Stimulated activated CD8-positive, alpha-beta memory T cell treated with anti-CD3 and anti-CD28 coated beads, Interleukin-7, amount 100 ng/mL, for 24 hours (primary cell): ENCODE results near the gene LRRK1.

Source experiments
- DNase-seq: peaks from one replicate; pipeline ENCODE4 v3.0.0-alpha.2; 2020; ENCODE audit warnings: low read depth

The LRRK1 gene

DNA sequence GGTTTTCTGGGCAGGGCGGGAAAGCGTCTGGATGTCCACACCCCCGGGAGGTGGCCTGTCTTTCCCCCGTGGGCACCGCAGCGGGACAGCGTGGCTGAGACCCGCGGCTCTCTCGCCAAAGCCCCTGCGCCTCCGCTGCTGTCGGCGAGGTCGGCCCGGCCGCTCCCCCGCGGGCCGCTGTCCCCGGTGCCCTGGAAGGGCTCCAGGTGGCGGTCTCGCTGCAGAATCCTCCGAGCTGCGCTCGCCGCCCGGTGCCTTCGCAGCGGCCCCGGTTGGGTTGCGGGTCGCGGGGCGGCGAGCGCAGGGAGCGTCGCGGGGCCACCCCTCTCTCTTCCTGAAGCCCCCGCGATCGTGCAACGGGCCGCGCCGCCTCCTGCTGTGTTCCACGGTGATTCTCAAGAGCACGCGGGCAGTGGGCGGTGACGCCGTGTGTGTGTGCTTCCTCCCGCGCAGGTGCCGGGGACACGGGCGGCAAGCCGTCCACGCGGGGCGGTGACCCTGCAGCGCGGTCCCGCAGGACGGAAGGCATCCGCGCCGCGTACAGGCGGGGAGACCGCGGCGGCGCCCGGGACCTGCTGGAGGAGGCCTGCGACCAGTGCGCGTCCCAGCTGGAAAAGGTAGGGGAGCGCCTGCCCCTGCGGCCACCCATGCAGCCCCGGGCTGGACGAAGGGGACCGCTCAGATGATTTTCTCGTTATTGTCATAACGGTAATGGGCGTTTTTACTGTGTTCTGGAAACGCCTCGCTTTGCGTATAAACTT is 54.4 kb downstream of the LRRK1 start:
- no peak for DNase-seq

DNA sequence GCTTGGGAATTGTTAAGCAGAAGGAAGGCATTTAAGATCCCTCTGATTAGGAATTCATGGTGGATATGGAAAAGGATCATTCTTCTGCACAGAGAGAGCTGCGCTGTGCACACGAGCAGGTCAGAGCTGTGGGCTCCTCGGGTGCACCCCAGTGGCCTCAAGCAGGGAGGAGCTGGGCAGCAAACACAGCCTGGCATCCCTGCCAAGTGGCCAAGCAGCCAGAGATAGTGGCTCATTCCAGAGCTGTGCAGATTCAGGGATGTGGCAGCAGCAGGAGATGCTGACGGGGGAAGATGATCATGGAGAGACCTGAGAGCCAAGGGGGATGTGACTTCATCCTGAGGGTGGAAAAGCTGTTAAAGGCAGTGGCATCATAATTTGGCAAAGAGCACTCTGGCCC is 55.9 kb downstream of the LRRK1 start:
- DNase-seq = no peak

GRCh38 chr15:100980410-100981046 is 61.4 kb downstream of the LRRK1 start:
- no peak for DNase-seq

DNA sequence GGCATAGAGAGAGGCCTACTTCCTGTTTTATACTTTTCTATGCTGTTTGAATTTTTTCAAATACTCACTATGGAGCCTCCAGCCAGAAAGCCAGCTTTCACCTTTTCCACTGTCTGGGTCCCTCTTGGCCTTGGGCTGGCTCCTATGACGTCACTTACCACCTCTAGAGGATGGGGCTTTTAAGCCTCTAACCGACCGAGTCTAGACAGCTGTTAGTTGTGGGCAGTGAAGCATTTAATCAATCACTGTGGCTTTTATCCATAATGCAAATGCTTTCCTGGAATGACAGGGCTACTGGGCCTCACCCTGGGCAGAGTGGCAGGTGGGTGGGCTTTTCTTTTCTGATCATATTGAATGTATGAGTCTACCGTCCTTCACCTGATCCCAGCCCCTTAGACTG is 61.9 kb downstream of the LRRK1 start:
- DNase-seq = no peak

GRCh38 chr15:100983221-100983620 is 64.1 kb downstream of the LRRK1 start:
- no peak for DNase-seq

- DNase-seq = no peak
Measured at GRCh38 chr15:100985401-100985800, 66.2 kb downstream of the LRRK1 start.

DNA sequence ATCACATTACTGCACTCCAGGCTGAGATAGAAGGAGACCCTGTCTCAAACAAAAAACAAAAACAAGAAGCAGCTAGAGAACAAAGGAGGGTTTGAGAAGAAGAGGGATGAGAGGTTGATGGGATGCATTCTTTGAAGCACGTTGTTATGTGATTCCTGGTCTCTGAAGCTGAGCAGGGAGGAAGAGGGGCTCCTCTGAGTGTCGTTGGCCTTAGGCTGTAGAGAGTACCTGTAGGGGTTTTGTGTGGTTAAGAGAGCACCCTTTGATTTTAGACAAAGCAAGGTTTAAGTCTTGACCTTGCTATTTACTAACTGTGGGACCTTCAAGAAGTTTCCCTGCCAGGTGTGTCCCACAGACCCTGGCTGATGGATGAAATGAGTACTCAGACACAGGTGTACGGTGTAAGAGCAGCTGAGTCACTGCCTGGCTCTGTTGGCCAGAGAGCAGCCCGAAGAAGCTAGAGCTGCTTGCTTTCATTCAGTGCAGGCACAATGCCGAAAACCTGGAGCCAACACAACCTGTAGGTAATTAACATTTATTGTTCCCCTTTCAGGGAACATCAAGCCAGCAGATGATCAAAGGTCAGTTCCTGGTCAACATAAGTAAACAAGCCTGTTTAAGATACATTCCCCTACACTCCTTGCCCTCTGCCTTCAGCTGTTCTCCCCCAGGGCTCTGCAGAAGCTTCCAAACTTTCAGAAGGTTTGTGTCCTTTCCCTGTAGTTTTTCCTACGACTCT is 67.2 kb downstream of the LRRK1 start:
- no peak for DNase-seq

DNA sequence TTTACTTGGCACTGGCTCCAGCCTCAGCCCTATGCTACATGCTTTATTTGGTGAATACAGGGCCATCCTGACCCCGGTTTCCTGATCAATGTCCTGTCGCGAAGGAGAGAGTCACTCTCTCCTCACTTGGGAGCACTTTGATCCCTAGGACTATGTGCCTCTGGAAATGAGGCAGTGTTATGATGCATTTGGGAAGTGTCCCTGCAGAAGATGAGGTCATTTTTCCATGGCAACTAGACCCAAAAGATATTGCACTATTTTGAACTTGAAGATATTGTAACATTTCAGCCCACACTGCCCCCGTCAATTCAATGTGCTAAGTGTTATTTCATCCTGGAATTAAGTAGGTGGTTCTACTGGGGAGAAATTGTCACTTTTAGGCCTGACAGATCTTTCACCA is 68.0 kb downstream of the LRRK1 start:
- no peak for DNase-seq

GRCh38 chr15:100988297-100988696 is 69.1 kb downstream of the LRRK1 start:
- no peak for DNase-seq

DNA sequence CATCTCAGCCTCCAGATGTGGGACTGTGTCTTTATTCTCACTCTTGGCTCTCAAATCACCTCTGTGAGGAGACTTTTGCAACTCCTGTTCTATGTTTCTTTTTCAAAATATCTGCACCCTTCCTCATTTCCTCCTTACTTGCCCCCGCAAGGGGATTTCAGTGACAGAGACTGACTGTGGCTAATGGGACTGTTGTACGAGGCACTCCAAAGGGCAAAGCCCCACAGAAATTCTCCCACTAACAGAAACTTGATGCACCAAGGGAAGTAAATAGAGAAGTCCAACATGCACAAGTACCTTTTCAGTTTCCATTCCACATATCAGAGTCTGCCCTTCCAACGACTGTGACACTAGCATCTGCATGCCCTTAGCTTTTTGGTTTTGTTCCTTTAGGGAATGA is 69.7 kb downstream of the LRRK1 start:
- DNase-seq = no peak

GRCh38 chr15:100994597-100995446 is 75.7 kb downstream of the LRRK1 start:
- no peak for DNase-seq

DNA sequence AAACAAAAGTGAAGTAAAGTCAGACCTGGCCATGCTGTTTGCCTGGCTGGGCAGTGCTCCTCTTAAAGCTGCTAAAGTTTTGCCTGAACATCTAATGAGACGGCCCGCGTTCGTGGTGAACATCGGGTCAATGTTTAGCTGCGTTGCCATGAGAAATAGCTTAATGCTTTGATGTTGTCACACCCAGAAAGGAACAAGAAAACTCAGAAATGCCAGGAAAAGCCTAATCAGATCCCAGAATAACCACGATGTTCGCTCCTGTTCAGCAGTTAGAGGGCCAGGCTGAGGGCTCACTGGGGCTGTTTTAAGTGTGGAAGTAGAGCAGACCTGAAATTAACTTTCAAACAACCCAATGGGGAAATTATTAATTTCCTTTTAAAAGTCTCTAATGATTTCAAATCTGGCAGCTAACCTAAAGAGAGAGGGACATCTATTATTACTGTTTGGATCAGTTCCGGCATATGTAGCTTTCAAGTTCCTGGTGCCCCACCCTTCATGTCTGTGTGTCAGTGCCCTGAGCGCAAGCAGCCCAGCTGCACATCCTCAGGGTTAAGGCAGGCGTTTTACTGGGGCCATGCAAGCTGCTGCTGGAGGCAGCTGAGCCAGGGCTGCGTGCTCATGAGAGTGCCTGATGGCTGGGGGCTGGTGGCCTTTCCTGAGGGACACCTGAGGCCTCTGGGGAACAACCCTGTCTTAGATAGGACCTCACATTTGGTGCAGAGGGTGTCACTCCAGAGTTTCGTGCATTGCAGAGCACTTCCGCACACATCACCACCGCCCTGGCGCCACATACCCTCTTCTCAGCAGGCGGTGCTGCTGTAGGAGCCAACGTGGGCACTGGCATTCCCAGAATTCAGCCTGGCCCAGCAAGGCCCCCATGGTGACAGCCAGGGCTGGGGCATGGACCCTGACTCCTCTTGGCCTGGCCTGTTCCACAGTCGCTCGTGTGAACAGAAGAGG is 76.6 kb downstream of the LRRK1 start:
- no peak for DNase-seq

DNA sequence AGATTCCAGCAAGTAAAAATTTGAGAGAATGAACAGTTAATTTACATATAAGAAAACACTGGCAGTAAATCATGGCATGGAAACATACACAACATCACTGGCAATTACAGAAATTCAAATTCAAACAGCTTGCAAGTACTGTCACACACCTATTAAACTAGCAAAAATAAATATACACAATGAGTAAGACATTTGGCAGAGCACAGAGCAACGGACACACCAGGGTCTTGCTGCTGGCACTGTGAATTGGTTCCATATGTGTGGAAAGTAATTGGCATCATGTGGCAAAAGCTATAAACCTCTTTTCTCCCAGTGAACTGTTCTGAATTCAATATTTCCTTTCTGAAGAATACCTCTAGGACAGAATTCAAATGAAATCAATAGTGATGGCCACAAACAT is 78.3 kb downstream of the LRRK1 start:
- no peak for DNase-seq

GRCh38 chr15:100998630-100999029 is 79.5 kb downstream of the LRRK1 start:
- DNase-seq = no peak

DNA sequence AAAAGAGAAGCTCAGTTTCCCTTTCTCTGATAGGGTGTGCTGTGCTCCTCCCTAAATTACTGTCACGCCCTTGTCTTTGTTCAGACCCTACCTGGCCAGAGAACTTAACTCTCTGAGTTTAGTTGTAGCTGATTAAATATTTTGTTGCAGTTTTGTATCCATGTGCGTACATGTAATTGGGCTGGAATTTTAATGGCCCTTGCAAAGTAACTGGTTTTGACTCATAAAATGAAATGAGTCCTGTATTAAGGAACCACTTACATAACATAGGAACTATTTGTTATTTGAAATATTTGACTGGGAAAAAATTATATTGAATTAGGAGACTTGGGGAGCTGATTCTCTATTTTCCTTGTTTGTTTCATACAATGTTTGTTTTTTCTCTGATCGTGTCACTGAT is 80.2 kb downstream of the LRRK1 start:
- no peak for DNase-seq

- no peak for DNase-seq
Measured at GRCh38 chr15:101000271-101000681, 81.1 kb downstream of the LRRK1 start.

DNA sequence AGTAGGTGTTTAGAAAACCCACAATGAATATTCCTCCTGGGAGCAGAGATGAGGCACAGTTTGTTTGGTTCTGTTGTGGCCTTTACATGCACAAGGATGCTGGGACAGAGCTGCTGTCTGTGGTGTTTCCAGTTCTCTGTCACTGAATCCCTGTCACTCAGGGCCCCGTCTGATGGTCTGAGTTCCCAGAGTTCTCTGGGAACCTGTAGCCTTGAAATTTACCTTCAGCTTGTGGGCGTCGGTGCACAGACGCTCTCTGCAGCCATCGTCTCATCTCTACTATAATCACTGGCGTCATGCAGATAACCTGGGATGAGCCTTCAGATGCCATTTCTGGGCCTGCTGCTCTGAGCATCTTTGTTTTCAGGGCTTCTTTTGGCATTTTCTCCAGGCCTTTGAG is 81.9 kb downstream of the LRRK1 start:
- no peak for DNase-seq

DNA sequence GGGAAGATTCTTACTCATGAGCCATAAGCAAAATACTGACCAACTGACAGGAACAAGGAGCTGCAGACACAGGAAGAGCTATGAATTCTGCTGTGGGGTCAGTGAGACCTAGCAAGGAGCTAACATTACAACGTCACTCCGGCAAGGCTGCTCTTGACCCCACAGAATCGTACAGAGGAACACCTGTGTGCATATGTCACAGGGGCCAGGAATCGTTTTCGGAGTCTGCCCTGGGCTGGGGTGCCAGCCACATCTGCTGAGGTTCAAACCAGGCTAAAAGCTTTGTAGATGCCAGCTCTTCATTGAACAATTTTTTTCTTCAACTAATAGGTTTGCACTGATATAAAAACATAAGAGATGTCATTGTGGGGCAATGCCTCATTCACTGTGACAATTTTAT is 82.6 kb downstream of the LRRK1 start:
- no peak for DNase-seq

GRCh38 chr15:101003081-101003480 is 83.9 kb downstream of the LRRK1 start:
- DNase-seq = no peak

DNA sequence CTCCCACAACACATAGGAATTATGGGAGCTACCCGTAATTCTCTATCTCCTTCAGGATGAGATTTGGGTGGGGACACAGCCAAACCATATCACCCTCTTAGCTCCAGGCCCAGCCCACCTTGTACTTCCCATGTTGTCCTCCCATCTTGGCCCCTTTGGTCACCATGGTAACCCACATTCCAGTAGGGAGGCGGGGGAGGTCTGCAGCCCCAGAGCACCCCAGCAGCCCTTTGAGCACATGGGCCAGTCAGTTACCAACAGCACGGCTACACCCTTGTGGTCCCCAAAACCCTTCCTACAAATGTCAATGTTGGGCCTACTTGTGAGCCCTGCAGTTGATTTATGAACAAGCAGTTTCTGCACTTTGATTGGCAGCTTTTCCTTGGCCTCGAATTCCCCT is 84.5 kb downstream of the LRRK1 start:
- no peak for DNase-seq

DNA sequence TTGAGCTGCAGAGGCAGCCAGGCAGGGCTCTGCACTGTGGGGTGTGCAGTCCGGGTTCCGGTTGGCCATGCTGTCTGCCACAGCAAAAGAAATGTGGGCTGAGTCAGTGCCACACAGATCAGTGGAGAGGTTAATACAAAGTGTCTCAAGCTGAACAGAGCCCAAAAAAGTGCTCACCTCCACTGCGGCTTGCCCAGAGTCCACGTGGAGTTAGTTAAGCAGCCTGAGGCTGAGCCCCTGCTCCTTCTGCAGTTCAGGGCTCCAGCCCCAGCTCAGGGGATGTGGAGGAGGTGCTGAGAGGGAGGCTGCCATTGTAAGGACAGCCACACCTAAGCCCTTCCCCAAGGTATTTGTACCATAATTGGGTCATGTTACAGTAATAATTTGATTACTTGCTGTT is 85.3 kb downstream of the LRRK1 start:
- DNase-seq = no peak
